DOHH2 (cell line): ENCODE results near the gene FBXO24.

Experiments used
- EZH2phosphoT487 ChIP-seq: fragments of 200-600 bp; sonication (generic); IDR thresholded peaks from 2 replicates; pipeline ENCODE4 v1.6.1; 2017; ENCODE audit warnings: borderline replicate concordance, mild to moderate bottlenecking, antibody characterized with exemption, low read length, moderate library complexity, mixed read lengths
- TF ChIP-seq, protein P1 (sequence below): fragments of 200-600 bp; sonication (generic); IDR thresholded peaks from one replicate; pipeline ENCODE4 v1.5.1; 2014; ENCODE audit warnings: antibody characterized with exemption, mild to moderate bottlenecking, low read depth, low read length; ENCODE audit not compliant: poor library complexity, severe bottlenecking

DNA sequence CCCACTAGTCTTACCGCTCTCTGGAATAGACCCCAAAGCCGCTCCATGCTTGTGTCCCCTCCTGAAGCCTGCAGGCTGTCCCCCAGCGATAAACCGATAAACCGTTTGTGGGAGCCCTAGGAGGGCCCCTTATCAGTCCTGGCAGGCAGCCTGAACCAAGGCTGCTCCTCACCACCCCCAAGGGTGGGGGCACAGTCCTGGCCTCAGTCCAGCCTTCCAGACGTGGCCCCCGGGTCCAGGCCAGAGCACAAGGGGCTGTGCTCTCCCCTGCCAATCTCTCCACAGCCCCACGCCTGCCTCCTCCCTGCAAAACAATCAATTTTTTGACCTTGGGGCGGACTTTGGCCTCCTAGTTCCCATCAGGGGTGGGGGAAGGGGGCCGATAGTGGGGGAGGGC is 55.3 kb downstream of the FBXO24 start, which contains the start of gene TFR2:
- TF ChIP-seq, protein P1, sequence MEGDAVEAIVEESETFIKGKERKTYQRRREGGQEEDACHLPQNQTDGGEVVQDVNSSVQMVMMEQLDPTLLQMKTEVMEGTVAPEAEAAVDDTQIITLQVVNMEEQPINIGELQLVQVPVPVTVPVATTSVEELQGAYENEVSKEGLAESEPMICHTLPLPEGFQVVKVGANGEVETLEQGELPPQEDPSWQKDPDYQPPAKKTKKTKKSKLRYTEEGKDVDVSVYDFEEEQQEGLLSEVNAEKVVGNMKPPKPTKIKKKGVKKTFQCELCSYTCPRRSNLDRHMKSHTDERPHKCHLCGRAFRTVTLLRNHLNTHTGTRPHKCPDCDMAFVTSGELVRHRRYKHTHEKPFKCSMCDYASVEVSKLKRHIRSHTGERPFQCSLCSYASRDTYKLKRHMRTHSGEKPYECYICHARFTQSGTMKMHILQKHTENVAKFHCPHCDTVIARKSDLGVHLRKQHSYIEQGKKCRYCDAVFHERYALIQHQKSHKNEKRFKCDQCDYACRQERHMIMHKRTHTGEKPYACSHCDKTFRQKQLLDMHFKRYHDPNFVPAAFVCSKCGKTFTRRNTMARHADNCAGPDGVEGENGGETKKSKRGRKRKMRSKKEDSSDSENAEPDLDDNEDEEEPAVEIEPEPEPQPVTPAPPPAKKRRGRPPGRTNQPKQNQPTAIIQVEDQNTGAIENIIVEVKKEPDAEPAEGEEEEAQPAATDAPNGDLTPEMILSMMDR: no peak
- TF ChIP-seq EZH2phosphoT487: no peak
